GM23248 (cell line): ENCODE data around the gene SPG21. TPM values are rescaled to one million over a fixed set of nuclear protein-coding genes. Genes with fewer than 3 reads are reported as not detected.
"Not testable (repeated sequence)": the region's sequence is repeated elsewhere in the genome, so short reads cannot be mapped to it uniquely, and the experiment has no call there.

ENCODE experiments used
- DNase-seq: peaks from one replicate; pipeline ENCODE4 v3.0.0-alpha.2; 2015
- H2AFZ ChIP-seq: fragments of 200-600 bp; sonication (generic); 2 replicates; pipeline ENCODE4 v1.6.1; 2016; ENCODE audit warnings: antibody characterized with exemption
- H3F3A ChIP-seq: fragments of 200-600 bp; sonication (generic); 2 replicates; pipeline ENCODE4 v1.6.1; 2016; ENCODE audit warnings: mild to moderate bottlenecking, antibody characterized with exemption, mixed run types; ENCODE audit not compliant: insufficient read depth
- H3K27ac ChIP-seq: fragments of 200-600 bp; sonication (generic); 2 replicates; pipeline ENCODE4 v1.5.1; 2016; ENCODE audit warnings: mild to moderate bottlenecking
- H3K27me3 ChIP-seq: fragments of 200-600 bp; sonication (generic); replicated peaks from 2 replicates; pipeline ENCODE4 v1.6.1; 2016; ENCODE audit warnings: mild to moderate bottlenecking; ENCODE audit not compliant: insufficient read depth
- H3K36me3 ChIP-seq: fragments of 200-600 bp; sonication (generic); 2 replicates; pipeline ENCODE4 v1.6.1; 2016; ENCODE audit warnings: low read depth, mild to moderate bottlenecking
- H3K4me1 ChIP-seq: fragments of 200-600 bp; sonication (generic); 2 replicates; pipeline ENCODE4 v1.6.1; 2016; ENCODE audit warnings: mild to moderate bottlenecking; ENCODE audit not compliant: insufficient read depth
- H3K4me2 ChIP-seq: fragments of 200-600 bp; sonication (generic); one replicate; pipeline ENCODE4 v1.6.1; 2016; ENCODE audit warnings: mild to moderate bottlenecking; ENCODE audit not compliant: unreplicated experiment
- H3K4me3 ChIP-seq: fragments of 200-600 bp; sonication (generic); 2 replicates; pipeline ENCODE4 v1.5.1; 2016; ENCODE audit warnings: mild to moderate bottlenecking
- H3K79me2 ChIP-seq: fragments of 200-600 bp; sonication (generic); 2 replicates; pipeline ENCODE4 v1.6.1; 2016; ENCODE audit warnings: mild to moderate bottlenecking; ENCODE audit not compliant: insufficient read depth
- H3K9ac ChIP-seq: fragments of 200-600 bp; sonication (generic); 2 replicates; pipeline ENCODE4 v1.6.1; 2016; ENCODE audit warnings: mild to moderate bottlenecking
- H3K9me2 ChIP-seq: fragments of 200-600 bp; sonication (generic); 2 replicates; pipeline ENCODE4 v1.6.1; 2016; ENCODE audit warnings: mixed run types, mild to moderate bottlenecking, moderate library complexity; ENCODE audit not compliant: insufficient read depth
- H3K9me3 ChIP-seq: fragments of 200-600 bp; sonication (generic); one replicate; pipeline ENCODE4 v1.6.1; 2017; ENCODE audit warnings: low read depth
- H4K20me1 ChIP-seq: fragments of 200-600 bp; sonication (generic); 2 replicates; pipeline ENCODE4 v1.6.0; 2016; ENCODE audit not compliant: insufficient read depth
- EZH2 ChIP-seq: fragments of 200-600 bp; sonication (generic); IDR thresholded peaks from 2 replicates; pipeline ENCODE4 v1.6.1; 2018; ENCODE audit warnings: antibody characterized with exemption, mild to moderate bottlenecking; ENCODE audit not compliant: insufficient read depth, poor library complexity, severe bottlenecking
- EZH2phosphoT487 ChIP-seq: fragments of 200-600 bp; sonication (generic); IDR thresholded peaks from 2 replicates; pipeline ENCODE4 v1.6.1; 2018; ENCODE audit warnings: antibody characterized with exemption, moderate library complexity, mild to moderate bottlenecking, low read depth; ENCODE audit not compliant: insufficient read depth
- WGBS, 2 experiments: methylation state at CpG; one replicate each; pipeline ENCODE4 v1.1.6; 2015 to 2017; ENCODE audit warnings: low lambda C conversion rate in 2 of 2, low coverage in 1 of 2; ENCODE audit errors: missing lambda C conversion rate in 2 of 2; 5-methylcytosine and 5-hydroxymethylcytosine counted together
- in situ Hi-C: fragments of 300-500 bp; cut with MboI; formaldehyde crosslinking; loops from 2 replicates; pipeline ENCODE4 v1.15.0; 2020
- polyA plus RNA-seq: library from polyadenylated mRNA; unstranded; fragments of >200 nt; fragmentation: Nextera tagmentation; extraction: Ambion mirVana; gene quantifications from 2 replicates; pipeline ENCODE4 v1.2.1, GENCODE V29; 2016
- total RNA-seq: library from RNA; depleted of rRNA; stranded (reverse); fragments of >200 nt; shearing (Covaris generic); gene quantifications from 2 replicates; pipeline ENCODE4 v1.2.3, GENCODE V29; 2014

The SPG21 gene
- total and polyA plus RNA-seq, 2 experiments from 2014 or later, result 78.4 to 106 TPM

GRCh38 chr15:65021488-65021887 lies 31.8 kb upstream of the SPG21 start:
- H3K27ac ChIP-seq, result no peak overlapping the region
- H2AFZ ChIP-seq, result no peak overlapping the region
- no peak for DNase-seq
- no peaks in the 10 kb centered on the region for H3K27me3 ChIP-seq
- TF ChIP-seq EZH2phosphoT487, result no peak
- no peak for TF ChIP-seq EZH2
- peaks cover 39% of the 10 kb centered on the region for H3K36me3 ChIP-seq
- no peaks in the 10 kb centered on the region for H3K9me2 ChIP-seq
- no peak overlapping the region for H3K4me3 ChIP-seq
- no peaks in the 10 kb centered on the region for H4K20me1 ChIP-seq
- H3K9ac ChIP-seq, result no peak overlapping the region
- H3K9me3 ChIP-seq, result no peaks in the 10 kb centered on the region
- H3K79me2 ChIP-seq, result no peaks in the 10 kb centered on the region
- no peaks in the 10 kb centered on the region for H3K4me1 ChIP-seq
- in situ Hi-C loops, result no loop called here
- H3K4me2 ChIP-seq, result no peak overlapping the region
- H3F3A ChIP-seq, result no peaks in the 10 kb centered on the region

DNA sequence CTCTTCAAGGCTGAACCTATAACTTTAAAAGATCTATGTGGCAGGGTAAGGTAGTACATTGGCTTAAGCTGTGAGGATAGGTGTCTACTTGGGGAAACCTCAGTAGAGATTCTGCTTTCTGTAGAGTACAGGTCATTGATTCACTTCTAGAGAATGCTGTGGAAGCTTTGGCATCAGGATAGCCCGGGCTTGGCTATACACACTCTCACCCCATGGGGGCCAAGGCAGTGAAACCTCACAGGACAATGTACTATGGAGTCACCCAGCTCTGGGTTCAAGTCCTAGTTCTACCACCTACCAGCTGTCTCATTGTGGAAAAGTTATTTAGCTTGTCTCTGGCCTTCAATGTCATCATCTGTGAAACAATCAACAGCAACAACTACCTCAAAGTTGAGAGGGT lies 30.7 kb upstream of the SPG21 start:
- no peak overlapping the region for H2AFZ ChIP-seq
- in situ Hi-C loops, result no loop called here
- no peak overlapping the region for H3K27ac ChIP-seq
- H3K9me3 ChIP-seq, result no peaks in the 10 kb centered on the region
- TF ChIP-seq EZH2phosphoT487, result no peak
- TF ChIP-seq EZH2, result no peak
- H3K36me3 ChIP-seq, result peaks cover 49% of the 10 kb centered on the region
- H3K27me3 ChIP-seq, result no peaks in the 10 kb centered on the region
- no peaks in the 10 kb centered on the region for H3K79me2 ChIP-seq
- no peaks in the 10 kb centered on the region for H3K9me2 ChIP-seq
- peak; percentile 10 for DNase-seq
- no peak overlapping the region for H3K9ac ChIP-seq
- WGBS, 2 experiments, result 100% methylated on average over 1 of the region's 1 CpG
- no peaks in the 10 kb centered on the region for H4K20me1 ChIP-seq
- no peak overlapping the region for H3K4me2 ChIP-seq
- H3K4me3 ChIP-seq, result no peak overlapping the region
- no peaks in the 10 kb centered on the region for H3F3A ChIP-seq
- H3K4me1 ChIP-seq, result no peaks in the 10 kb centered on the region

DNA sequence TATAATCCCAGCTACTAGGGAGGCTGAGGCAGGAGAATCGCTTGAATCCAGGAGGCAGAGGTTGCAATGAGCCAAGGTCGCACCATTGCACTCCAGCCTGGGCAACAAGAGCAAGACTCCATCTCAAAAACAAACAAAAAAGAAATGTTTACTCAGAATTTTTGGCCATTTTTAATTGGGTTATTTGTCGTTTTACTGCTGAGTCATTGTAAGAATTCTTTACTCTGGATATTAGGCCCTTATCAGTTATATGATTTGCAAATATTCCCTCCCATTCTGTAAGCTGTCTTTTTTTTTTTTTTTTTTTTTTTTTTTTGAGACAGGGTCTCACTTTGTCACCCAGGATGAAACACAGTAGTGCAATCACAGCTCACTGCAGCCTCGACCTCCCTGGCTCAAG lies 21.5 kb upstream of the SPG21 start:
- in situ Hi-C loops, H3K9me3 ChIP-seq, DNase-seq, H3K79me2 ChIP-seq, H3K9me2 ChIP-seq, H3K27ac ChIP-seq, H2AFZ ChIP-seq, H3K27me3 ChIP-seq, H4K20me1 ChIP-seq, H3K4me1 ChIP-seq, H3K4me2 ChIP-seq, H3F3A ChIP-seq, H3K9ac ChIP-seq, H3K4me3 ChIP-seq: not testable (repeated sequence)
- 81 to 82% methylated on average over 4 of the region's 4 CpGs for WGBS, 2 experiments
- H3K36me3 ChIP-seq, result peaks cover 31% of the 10 kb centered on the region

GRCh38 chr15:65008983-65009382 lies 19.3 kb upstream of the SPG21 start:
- TF ChIP-seq EZH2phosphoT487 (no peak), EZH2 (no peak)

DNA sequence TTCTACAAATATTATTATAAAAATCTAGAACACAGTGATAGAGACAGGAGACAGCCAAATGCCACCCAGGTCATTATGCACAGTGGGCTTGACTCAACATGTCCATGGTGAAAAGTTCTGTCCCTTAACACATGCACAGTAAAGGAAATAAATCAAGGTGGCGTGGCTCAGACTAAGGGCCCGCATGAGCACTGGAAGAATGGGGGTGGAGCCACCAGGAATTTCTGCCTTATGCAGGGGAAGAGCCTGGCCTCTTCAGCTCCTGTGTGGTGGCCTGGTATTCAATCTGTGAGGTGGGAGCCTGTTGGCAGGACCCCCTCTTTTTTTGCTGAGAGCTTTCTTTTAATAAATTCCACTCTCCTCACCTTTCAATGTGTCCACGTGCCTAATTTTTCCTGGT lies 17.2 kb upstream of the SPG21 start:
- DNase-seq, result no peak
- in situ Hi-C loops, result no loop called here
- H3F3A ChIP-seq, result no peaks in the 10 kb centered on the region; the same call in 1 of the 2 replicates

More at GRCh38 chr15:65008983-65009382, 19.3 kb upstream of the SPG21 start:
- H3K9me3 ChIP-seq, result no peaks in the 10 kb centered on the region
- WGBS, 2 experiments, result 96% methylated on average over 2 of the region's 2 CpGs
- peaks cover 18% of the 10 kb centered on the region for H3K36me3 ChIP-seq
- no peaks in the 10 kb centered on the region for H3K4me1 ChIP-seq
- H3F3A ChIP-seq, result no peaks in the 10 kb centered on the region; the same call in 1 of the 2 replicates
- no peak for DNase-seq
- H3K27me3 ChIP-seq, result no peaks in the 10 kb centered on the region
- H3K79me2 ChIP-seq, result no peaks in the 10 kb centered on the region
- H3K9me2 ChIP-seq, result no peaks in the 10 kb centered on the region
- no peak overlapping the region for H3K4me3 ChIP-seq
- no peak overlapping the region for H3K9ac ChIP-seq
- no peaks in the 10 kb centered on the region for H4K20me1 ChIP-seq
- in situ Hi-C loops, result no loop called here
- no peak overlapping the region for H3K4me2 ChIP-seq
- H2AFZ ChIP-seq, result no peak overlapping the region
- H3K27ac ChIP-seq, result no peak overlapping the region

More for the DNA sequence above, 17.2 kb upstream of the SPG21 start:
- H3K4me3 ChIP-seq, result no peak overlapping the region
- H3K27ac ChIP-seq, result no peak overlapping the region
- H3K9me2 ChIP-seq, result no peaks in the 10 kb centered on the region
- H2AFZ ChIP-seq, result no peak overlapping the region
- no peaks in the 10 kb centered on the region for H3K4me1 ChIP-seq
- H3K27me3 ChIP-seq, result no peaks in the 10 kb centered on the region
- WGBS, 2 experiments, result 91 to 98% methylated on average over 3 of the region's 3 CpGs
- H3K36me3 ChIP-seq, result peaks cover 10% of the 10 kb centered on the region; the same call in 1 of the 2 replicates
- TF ChIP-seq EZH2 (no peak), EZH2phosphoT487 (no peak)
- no peak overlapping the region for H3K4me2 ChIP-seq
- no peaks in the 10 kb centered on the region for H3K9me3 ChIP-seq
- H4K20me1 ChIP-seq, result no peaks in the 10 kb centered on the region
- no peaks in the 10 kb centered on the region for H3K79me2 ChIP-seq
- no peak overlapping the region for H3K9ac ChIP-seq
